Measurements from ENCODE around the gene OR6M1. TPM values are rescaled to one million over a fixed set of nuclear protein-coding genes. Genes with fewer than 3 reads are reported as not detected.

OR6M1 gene
- total RNA-seq, 3 donors from 2014 or later (not counting 1 experiment from before 2014, with no cell fraction given) = not detected

- peaks cover 13% of the 10 kb centered on the region for H3K9me3 ChIP-seq (ENCODE audit: control insufficient read depth, insufficient read depth, low read length)
- TF ChIP-seq CTCF (IDR thresholded peaks at IDR 0.05) = no peak
- peaks cover 15% of the 10 kb centered on the region for H3K36me3 Mint-ChIP-seq
- no peak overlapping the region for H3K4me3 Mint-ChIP-seq
- H3K27ac ChIP-seq (ENCODE audit: low read length) = no peak overlapping the region
- H3K4me3 ChIP-seq (ENCODE audit: low read length) = no peak overlapping the region
- H3K27ac Mint-ChIP-seq = no peak overlapping the region
- no peaks in the 10 kb centered on the region for H3K4me1 ChIP-seq (ENCODE audit: control insufficient read depth, insufficient read depth, low read length)
- H3K4me1 Mint-ChIP-seq = no peaks in the 10 kb centered on the region
- peaks cover 17 to 27% of the 10 kb centered on the region in 2 donors for H3K27me3 Mint-ChIP-seq (ENCODE audit: low read depth in 2 of 2)
- H3K36me3 ChIP-seq (ENCODE audit: control insufficient read depth, insufficient read depth, low read length) = no peaks in the 10 kb centered on the region
- peaks cover 4 to 8% of the 10 kb centered on the region in 2 donors for H3K9me3 Mint-ChIP-seq
- peaks cover 2% of the 10 kb centered on the region for H3K27me3 ChIP-seq (ENCODE audit: control insufficient read depth, insufficient read depth, low read length)
- intact Hi-C loops (cut with micrococcal nuclease) = no loop called here
- ATAC-seq = no peak
- DNase-seq = no peak
Observed at GRCh38 chr11:123762422-123762821, 43.7 kb downstream of the OR6M1 start.

GRCh38 chr11:123760894-123761293 lies 45.3 kb downstream of the OR6M1 start:
- Histone ChIP-seq H3K4me1 (ENCODE audit: control insufficient read depth, insufficient read depth, low read length) (no peaks in the 10 kb centered on the region), H3K36me3 (ENCODE audit: control insufficient read depth, insufficient read depth, low read length) (no peaks in the 10 kb centered on the region), H3K4me3 (ENCODE audit: low read length) (no peak overlapping the region), H3K9me3 (ENCODE audit: control insufficient read depth, insufficient read depth, low read length) (peaks cover 13% of the 10 kb centered on the region), H3K27me3 (ENCODE audit: control insufficient read depth, insufficient read depth, low read length) (peaks cover 2% of the 10 kb centered on the region), H3K27ac (ENCODE audit: low read length) (no peak overlapping the region)
- ATAC-seq (no peak), DNase-seq (no peak)
- no peak overlapping the region for H3K4me3 Mint-ChIP-seq
- WGBS (ENCODE audit: insufficient coverage) = no CpG with 5 or more reads among the region's 1 CpG
- intact Hi-C loops (cut with micrococcal nuclease) = no loop called here
- H3K4me1 Mint-ChIP-seq = no peaks in the 10 kb centered on the region
- no peak for TF ChIP-seq CTCF (IDR thresholded peaks at IDR 0.05)
- H3K36me3 Mint-ChIP-seq = peaks cover 15% of the 10 kb centered on the region
- H3K27ac Mint-ChIP-seq = no peak overlapping the region
- peaks cover 4 to 8% of the 10 kb centered on the region in 2 donors for H3K9me3 Mint-ChIP-seq
- H3K27me3 Mint-ChIP-seq (ENCODE audit: low read depth in 2 of 2) = peaks cover 24 to 36% of the 10 kb centered on the region in 2 donors

- H3K27ac Mint-ChIP-seq = no peak overlapping the region
- no peaks in the 10 kb centered on the region for H3K36me3 ChIP-seq (ENCODE audit: control insufficient read depth, insufficient read depth, low read length)
- H3K4me3 ChIP-seq (ENCODE audit: low read length) = no peak overlapping the region
- H3K9me3 ChIP-seq (ENCODE audit: control insufficient read depth, insufficient read depth, low read length) = peaks cover 13% of the 10 kb centered on the region
- 96% methylated on average over 2 of the region's 3 CpGs for WGBS (ENCODE audit: insufficient coverage)
- no peaks in the 10 kb centered on the region for H3K4me1 ChIP-seq (ENCODE audit: control insufficient read depth, insufficient read depth, low read length)
- peaks cover 4 to 8% of the 10 kb centered on the region in 2 donors for H3K9me3 Mint-ChIP-seq
- H3K4me1 Mint-ChIP-seq = no peaks in the 10 kb centered on the region
- H3K27ac ChIP-seq (ENCODE audit: low read length) = no peak overlapping the region
- H3K36me3 Mint-ChIP-seq = peaks cover 8% of the 10 kb centered on the region
- no peak for TF ChIP-seq CTCF (IDR thresholded peaks at IDR 0.05)
- peaks cover 22 to 35% of the 10 kb centered on the region in 2 donors for H3K27me3 Mint-ChIP-seq (ENCODE audit: low read depth in 2 of 2)
- no peak overlapping the region for H3K4me3 Mint-ChIP-seq
- DNase-seq = no peak
- intact Hi-C loops (cut with micrococcal nuclease) = no loop called here
- no peak for ATAC-seq
- H3K27me3 ChIP-seq (ENCODE audit: control insufficient read depth, insufficient read depth, low read length) = peaks cover 2% of the 10 kb centered on the region
Observed at GRCh38 chr11:123757976-123758375, 48.2 kb downstream of the OR6M1 start.

GRCh38 chr11:123755813-123756212 lies 50.3 kb downstream of the OR6M1 start:
- 95% methylated on average over 1 of the region's 3 CpGs for WGBS (ENCODE audit: insufficient coverage)
- H3K27ac Mint-ChIP-seq = no peak overlapping the region
- no peaks in the 10 kb centered on the region for H3K9me3 Mint-ChIP-seq
- Histone ChIP-seq H3K4me1 (ENCODE audit: control insufficient read depth, insufficient read depth, low read length) (no peaks in the 10 kb centered on the region), H3K36me3 (ENCODE audit: control insufficient read depth, insufficient read depth, low read length) (no peaks in the 10 kb centered on the region), H3K27me3 (ENCODE audit: control insufficient read depth, insufficient read depth, low read length) (no peaks in the 10 kb centered on the region), H3K9me3 (ENCODE audit: control insufficient read depth, insufficient read depth, low read length) (no peaks in the 10 kb centered on the region), H3K27ac (ENCODE audit: low read length) (no peak overlapping the region), H3K4me3 (ENCODE audit: low read length) (no peak overlapping the region)
- no peaks in the 10 kb centered on the region for H3K4me1 Mint-ChIP-seq
- H3K27me3 Mint-ChIP-seq (ENCODE audit: low read depth in 2 of 2) = peaks cover 27 to 54% of the 10 kb centered on the region in 2 donors
- H3K4me3 Mint-ChIP-seq = no peak overlapping the region
- TF ChIP-seq CTCF (IDR thresholded peaks at IDR 0.05) = no peak
- intact Hi-C loops (cut with micrococcal nuclease) = no loop called here
- DNase-seq = no peak
- ATAC-seq = no peak
- H3K36me3 Mint-ChIP-seq = no peaks in the 10 kb centered on the region
